Endothelial cell of umbilical vein (primary cell): ENCODE results near the gene CERS6. TPM values are rescaled to one million over a fixed set of nuclear protein-coding genes. Genes with fewer than 3 reads are reported as not detected.

Experiments
- BruUV-seq: library from RNA; stranded (reverse); fragments of 400-500 nt; replicated peaks from 2 replicates; lab custom pipeline; 2021; lab: Mats Ljungman, UMichigan
- CTCF ChIA-PET: fragments of 300-600, 350-600 bp; sonication (Branson Sonifier 250); formaldehyde crosslinking; loops from one replicate; lab custom pipeline; 2021; ENCODE audit warnings: antibody characterized with exemption, inconsistent platforms; lab: Charles Lee
- POLR2A ChIA-PET: fragments of 300-600, 350-600 bp; sonication (Branson Sonifier 250); formaldehyde crosslinking; loops from one replicate; lab custom pipeline; 2021; ENCODE audit warnings: antibody characterized with exemption, inconsistent platforms; lab: Charles Lee
- DNase-seq: peaks from one replicate; pipeline ENCODE4 v3.0.0-alpha.2; 2011; ENCODE audit warnings: low read depth, low spot score
- FAIRE-seq: peaks from 2 replicates; lab custom pipeline; 2011; peaks lifted over from hg19 to GRCh38; lab: Jason Lieb, UNC
- H2AFZ ChIP-seq: 2 replicates; pipeline ENCODE4 v1.6.0; 2012; ENCODE audit warnings: low read depth, low read length, control low read depth, inconsistent platforms
- H3K27ac ChIP-seq: 2 replicates; pipeline ENCODE4 v1.5.1; 2011; ENCODE audit warnings: low read depth, mild to moderate bottlenecking, control low read depth, low read length, moderate library complexity; ENCODE audit not compliant: insufficient read depth
- H3K27me3 ChIP-seq, 2 experiments: 2 replicates each; pipeline versions ENCODE4 v1.6.0 to v1.6.1; 2011; ENCODE audit warnings: low read length in 2 of 2, mixed read lengths in 1 of 2; ENCODE audit not compliant: control insufficient read depth in 2 of 2, insufficient read depth in 2 of 2
- H3K36me3 ChIP-seq, 2 experiments: 2 replicates in 1 of 2; 3 replicates in 1 of 2; pipeline ENCODE4 v1.5.1; 2011; ENCODE audit warnings: low read length in 2 of 2, mild to moderate bottlenecking in 1 of 2, moderate library complexity in 1 of 2; ENCODE audit not compliant: control insufficient read depth in 2 of 2, insufficient read depth in 2 of 2; ENCODE audit errors: extremely low read depth in 1 of 2
- H3K4me1 ChIP-seq: 3 replicates; pipeline ENCODE4 v1.5.1; 2011; ENCODE audit warnings: mild to moderate bottlenecking, low read length; ENCODE audit not compliant: control insufficient read depth, insufficient read depth; ENCODE audit errors: extremely low read depth
- H3K4me2 ChIP-seq: 2 replicates; pipeline ENCODE4 v1.6.1; 2011; ENCODE audit warnings: low read length, control low read depth, mixed read lengths; ENCODE audit not compliant: insufficient read depth
- H3K4me3 ChIP-seq, 3 experiments: fragments of 200-600 bp in 1 of 3; sonication (generic), shearing (Covaris generic) in 1 of 3; replicated peaks in 1 of 3; 2 replicates each; pipeline ENCODE4 v1.5.1; 2011 to 2016; ENCODE audit warnings: control low read depth in 3 of 3, low read length in 3 of 3, mild to moderate bottlenecking in 2 of 3, inconsistent platforms in 1 of 3, low read depth in 1 of 3, moderate library complexity in 1 of 3; ENCODE audit not compliant: insufficient read depth in 1 of 3
- H3K79me2 ChIP-seq: 2 replicates; pipeline ENCODE4 v1.6.0; 2012; ENCODE audit warnings: low read length, inconsistent platforms; ENCODE audit not compliant: control insufficient read depth, insufficient read depth
- H3K9ac ChIP-seq: replicated peaks from 2 replicates; pipeline ENCODE3; 2011; ENCODE audit warnings: low read length, control low read depth; ENCODE audit not compliant: insufficient read depth; ENCODE audit errors: extremely low read depth
- H3K9me1 ChIP-seq: replicated peaks from 3 replicates; pipeline ENCODE4 v1.6.0; 2011; ENCODE audit warnings: mild to moderate bottlenecking, low read length; ENCODE audit not compliant: control insufficient read depth, insufficient read depth; ENCODE audit errors: extremely low read depth
- H3K9me3 ChIP-seq: replicated peaks from 2 replicates; pipeline ENCODE4 v1.5.1; 2012; ENCODE audit warnings: low read length, inconsistent platforms; ENCODE audit not compliant: control insufficient read depth, insufficient read depth
- H4K20me1 ChIP-seq: replicated peaks from 2 replicates; pipeline ENCODE3; 2011; ENCODE audit warnings: mild to moderate bottlenecking, low read length; ENCODE audit not compliant: control insufficient read depth, insufficient read depth; ENCODE audit errors: extremely low read depth
- JUN ChIP-seq: IDR thresholded peaks from 2 replicates; pipeline ENCODE4 v1.6.1; 2011; ENCODE audit warnings: borderline replicate concordance, low read depth; ENCODE audit not compliant: insufficient read length, insufficient read depth
- MYC ChIP-seq: IDR thresholded peaks from one replicate; pipeline ENCODE4 v1.6.1; 2011; ENCODE audit warnings: mild to moderate bottlenecking, low read depth, low read length
- POLR2A ChIP-seq: IDR thresholded peaks from 2 replicates; pipeline ENCODE4 v1.6.1; 2012; ENCODE audit warnings: low read depth, mild to moderate bottlenecking, control low read depth, low read length
- dilution Hi-C: fragments of 300-500 bp; cut with MboI; formaldehyde crosslinking; loops from one replicate; pipeline ENCODE4 v1.15.0; 2019; ENCODE audit warnings: low sequenced_read_pairs; ENCODE audit not compliant: extremely low pct_ligation_motif_present
- intact Hi-C: fragments of 100-400 bp; cut with micrococcal nuclease; formaldehyde crosslinking; loops from one replicate; pipeline ENCODE4 v1.10.0; 2022
- polyA plus RNA-seq, 4 experiments: library from polyadenylated mRNA; depleted of rRNA in 3 of 4; stranded (reverse) in 3 of 4; unstranded in 1 of 4; fragments of >200 nt; gene quantifications; 2 replicates each; pipeline versions ENCODE4 v1.2.1 to v1.2.3, GENCODE V29; 2011 to 2012; ENCODE audit warnings: missing spikeins in 1 of 4
- total RNA-seq: library from RNA; stranded (reverse); gene quantifications from 2 replicates; pipeline ENCODE4 v1.2.3, GENCODE V29; 2021
- TF ChIP-seq, protein P1 (sequence below), 2 donors: IDR thresholded peaks; 1 replicate in 1 of 2; 2 replicates in 1 of 2; pipeline ENCODE4 v1.5.1; 2011; ENCODE audit warnings: low read length in 2 of 2, mild to moderate bottlenecking in 2 of 2, moderate library complexity in 2 of 2, control low read depth in 1 of 2, inconsistent platforms in 1 of 2, low read depth in 1 of 2; ENCODE audit not compliant: insufficient read depth in 1 of 2; ENCODE audit errors: extremely low read depth in 1 of 2
- TF ChIP-seq, protein P2 (sequence below): IDR thresholded peaks from 2 replicates; pipeline ENCODE4 v1.6.1; 2011; ENCODE audit not compliant: insufficient read depth, insufficient read length

CERS6 gene
- total and polyA plus RNA-seq, 2 donors (not counting 3 experiments of a cell fraction or from before 2014, with no cell fraction given), result 2.7 to 11.7 TPM

DNA sequence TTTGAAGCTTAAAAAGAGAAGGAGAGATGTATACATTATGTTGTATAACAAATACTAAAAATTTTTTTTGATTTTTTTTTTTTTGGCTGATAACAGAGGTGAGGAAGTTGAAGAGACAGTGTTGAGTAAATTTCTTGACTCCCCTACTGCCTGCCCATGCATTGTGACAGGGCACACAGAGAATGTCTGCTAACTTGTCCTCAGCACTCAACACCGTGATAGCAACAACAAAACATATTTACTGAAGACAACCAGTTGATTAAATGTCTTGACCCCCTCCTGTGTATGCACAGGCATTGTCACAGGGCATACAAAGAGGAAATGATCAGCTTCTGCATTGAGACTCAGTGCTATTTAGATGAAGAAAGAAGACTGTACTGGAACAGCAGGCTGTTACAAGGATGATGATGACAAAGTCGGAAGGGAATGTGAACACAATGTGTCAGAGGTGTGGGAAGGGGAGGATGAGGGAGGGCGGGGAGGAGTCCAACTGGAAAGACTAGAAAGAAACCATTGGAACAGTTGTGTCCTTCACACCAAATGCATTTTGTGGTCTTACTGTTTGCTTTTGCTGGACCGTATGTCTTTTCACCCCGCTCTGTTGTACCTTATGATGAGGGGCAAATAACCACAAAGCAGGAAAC lies 89.5 kb downstream of the CERS6 start:
- Histone ChIP-seq H3K4me1 (no peaks in the 10 kb centered on the region), H3K79me2 (no peaks in the 10 kb centered on the region), H3K4me2 (no peak overlapping the region), H3K9me3 (no peaks in the 10 kb centered on the region), H3K27ac (no peak overlapping the region), H2AFZ (no peak overlapping the region), H3K4me3 (no peak overlapping the region), H4K20me1 (no peaks in the 10 kb centered on the region), H3K9me1 (no peaks in the 10 kb centered on the region), H3K36me3 (no peaks in the 10 kb centered on the region), H3K27me3 (no peaks in the 10 kb centered on the region), H3K9ac (no peak overlapping the region)
- TF ChIP-seq POLR2A (no peak), JUN (no peak), MYC (no peak)
- TF ChIP-seq, protein P1, sequence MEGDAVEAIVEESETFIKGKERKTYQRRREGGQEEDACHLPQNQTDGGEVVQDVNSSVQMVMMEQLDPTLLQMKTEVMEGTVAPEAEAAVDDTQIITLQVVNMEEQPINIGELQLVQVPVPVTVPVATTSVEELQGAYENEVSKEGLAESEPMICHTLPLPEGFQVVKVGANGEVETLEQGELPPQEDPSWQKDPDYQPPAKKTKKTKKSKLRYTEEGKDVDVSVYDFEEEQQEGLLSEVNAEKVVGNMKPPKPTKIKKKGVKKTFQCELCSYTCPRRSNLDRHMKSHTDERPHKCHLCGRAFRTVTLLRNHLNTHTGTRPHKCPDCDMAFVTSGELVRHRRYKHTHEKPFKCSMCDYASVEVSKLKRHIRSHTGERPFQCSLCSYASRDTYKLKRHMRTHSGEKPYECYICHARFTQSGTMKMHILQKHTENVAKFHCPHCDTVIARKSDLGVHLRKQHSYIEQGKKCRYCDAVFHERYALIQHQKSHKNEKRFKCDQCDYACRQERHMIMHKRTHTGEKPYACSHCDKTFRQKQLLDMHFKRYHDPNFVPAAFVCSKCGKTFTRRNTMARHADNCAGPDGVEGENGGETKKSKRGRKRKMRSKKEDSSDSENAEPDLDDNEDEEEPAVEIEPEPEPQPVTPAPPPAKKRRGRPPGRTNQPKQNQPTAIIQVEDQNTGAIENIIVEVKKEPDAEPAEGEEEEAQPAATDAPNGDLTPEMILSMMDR (IDR thresholded peaks at IDR 0.05; ENCODE audit: extremely low read depth in 1 of 2, insufficient read depth in 1 of 2, low read depth in 1 of 2, low read length in 2 of 2), result no peak
- TF ChIP-seq, protein P2, sequence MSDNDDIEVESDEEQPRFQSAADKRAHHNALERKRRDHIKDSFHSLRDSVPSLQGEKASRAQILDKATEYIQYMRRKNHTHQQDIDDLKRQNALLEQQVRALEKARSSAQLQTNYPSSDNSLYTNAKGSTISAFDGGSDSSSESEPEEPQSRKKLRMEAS, result no peak
- intact Hi-C loops (no loop called here), dilution Hi-C loops (no loop called here)
- POLR2A ChIA-PET, result no interaction called here
- CTCF ChIA-PET, result interaction anchor here (1.1 kb wide), 1 partner anchor 376 kb away, joined by 7 read pairs; no protein-coding TSS in a partner anchor
- FAIRE-seq (peak; percentile 52), DNase-seq (no peak)
- BruUV-seq, result no TSS peak
